KOPT-K1 (cell line): ENCODE results near the gene GIPR.
A peak's percentile ranks its signal among the peaks of the same experiment; 100 is the strongest.
"Not testable (repeated sequence)": the region's sequence is repeated elsewhere in the genome, so short reads cannot be mapped to it uniquely, and the experiment has no call there.

Source experiments
- H3K27ac ChIP-seq: fragments of 200-600 bp; sonication (generic); 2 replicates; pipeline ENCODE4 v1.5.1; 2016; ENCODE audit warnings: antibody characterized with exemption, mild to moderate bottlenecking, low read depth, low read length; ENCODE audit not compliant: poor library complexity, severe bottlenecking
- H3K36me3 ChIP-seq: fragments of 200-600 bp; sonication (generic); 2 replicates; pipeline ENCODE4 v1.5.1; 2017; ENCODE audit warnings: antibody characterized with exemption, mild to moderate bottlenecking, low read length, moderate library complexity; ENCODE audit not compliant: insufficient read depth
- H3K9me3 ChIP-seq: fragments of 200-600 bp; sonication (generic); 2 replicates; pipeline ENCODE4 v1.5.1; 2017; ENCODE audit warnings: antibody characterized with exemption, low read length, mild to moderate bottlenecking; ENCODE audit not compliant: insufficient read depth, poor library complexity, severe bottlenecking

Gene GIPR

DNA sequence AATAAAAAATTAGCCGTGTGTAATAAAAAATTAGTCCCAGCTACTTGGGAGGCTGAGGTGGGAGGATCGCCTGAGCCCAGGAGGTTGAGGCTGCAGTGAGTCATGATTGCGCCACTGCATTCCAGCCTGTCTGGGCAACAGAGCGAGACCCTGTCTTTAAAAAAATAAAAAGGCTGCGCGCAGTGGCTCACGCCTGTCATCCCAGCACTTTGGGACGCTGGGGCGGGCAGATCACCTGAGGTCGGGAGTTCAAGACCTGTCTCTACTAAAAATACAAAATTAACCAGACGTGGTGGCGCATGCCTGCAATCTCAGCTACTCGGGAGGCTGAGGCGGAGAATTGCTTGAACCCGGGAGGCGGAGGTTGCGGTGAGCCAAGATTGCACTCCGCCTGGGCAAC is 60.7 kb downstream of the GIPR start:
- H3K9me3 ChIP-seq, H3K36me3 ChIP-seq, H3K27ac ChIP-seq: not testable (repeated sequence)

DNA sequence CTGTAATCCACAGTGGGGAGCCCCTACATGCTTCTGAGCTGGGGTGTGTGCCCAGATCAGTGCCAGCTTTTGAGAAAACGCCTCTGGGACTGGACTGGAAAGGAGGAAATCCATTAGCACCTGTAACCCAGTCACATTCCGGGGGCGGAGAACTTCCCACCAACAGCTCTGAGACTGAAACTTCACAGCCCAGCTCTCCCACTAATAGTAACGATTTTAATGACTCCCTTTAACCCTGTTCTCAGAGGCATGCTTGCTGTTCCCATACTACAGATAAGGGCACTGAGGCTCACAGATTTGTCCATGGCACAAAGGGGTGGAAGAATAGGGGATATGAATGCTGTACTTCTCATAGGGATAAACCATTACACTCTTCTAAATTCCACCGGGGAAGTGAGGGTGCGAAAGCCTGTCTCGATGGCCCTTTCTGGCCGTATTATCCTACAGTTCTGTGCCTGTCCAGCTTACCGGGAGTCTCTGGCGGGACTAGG is 61.8 kb downstream of the GIPR start:
- no peaks in the 10 kb centered on the region for H3K9me3 ChIP-seq
- peak overlapping the region; percentile 71 for H3K27ac ChIP-seq
- H3K36me3 ChIP-seq = no peaks in the 10 kb centered on the region

DNA sequence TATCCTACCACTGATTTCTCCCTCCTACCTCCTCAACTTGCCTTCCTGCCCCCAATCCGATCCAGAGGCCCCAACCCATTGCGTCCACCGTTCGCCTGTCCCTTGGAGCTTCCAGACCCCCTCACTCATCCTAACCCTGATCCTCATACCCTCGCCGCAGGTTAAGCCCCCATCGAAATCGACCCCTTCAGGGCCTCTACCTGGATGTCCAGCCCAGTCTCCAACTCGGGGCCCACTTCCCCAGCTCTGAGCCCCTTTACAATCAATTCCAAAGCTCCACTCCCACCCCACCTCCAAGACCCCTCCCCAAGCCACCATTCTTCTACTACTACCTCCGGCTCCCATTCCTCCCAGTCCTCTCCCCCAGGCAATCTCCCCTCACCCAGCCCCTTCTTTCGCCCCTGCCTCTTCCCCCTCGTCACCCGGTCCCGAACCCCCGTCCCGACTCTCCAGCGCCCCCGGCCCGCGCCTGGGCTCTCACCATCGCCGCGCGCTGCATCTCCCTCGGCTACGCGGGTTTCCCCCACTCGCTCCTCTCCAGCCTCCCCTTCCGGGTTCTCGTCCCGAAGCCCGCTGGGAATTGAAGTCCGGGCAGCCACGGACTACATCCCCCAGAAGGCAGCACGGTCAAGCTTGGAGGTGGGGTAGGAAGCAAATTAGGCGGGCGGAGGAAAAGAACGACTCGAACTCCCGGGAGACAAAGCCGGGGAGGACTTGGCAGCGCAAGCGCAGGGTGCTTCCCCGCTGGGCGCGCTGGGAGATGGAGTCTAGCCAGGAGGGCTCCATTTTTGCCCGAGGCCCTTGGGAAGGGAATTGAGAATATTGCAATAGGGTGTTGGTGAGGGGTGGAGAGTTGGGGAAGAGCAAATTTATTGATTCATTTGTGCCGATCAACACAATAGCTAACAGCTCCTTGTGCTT is 62.6 kb downstream of the GIPR start, which contains the start of gene FBXO46:
Gene FBXO46 (minus strand): TSS at position 529 of the 921 bp plus-strand sequence. CDS start 17,401 bp downstream, outside the sequence.
- Histone ChIP-seq H3K27ac (peak within 1 kb of the TSS; percentile 71), H3K9me3 (no peaks in the 10 kb centered on the region), H3K36me3 (no peaks in the 10 kb centered on the region)
